ENCODE data around the gene PHF19. TPM values are rescaled to one million over a fixed set of nuclear protein-coding genes. Genes with fewer than 3 reads are reported as not detected.

PHF19 gene
- total and polyA plus RNA-seq, 4 experiments from 2014 or later = 15.4 to 201 (median 106) TPM

- Histone ChIP-seq H3K27ac (ENCODE audit: low read depth, low read length) (no peak overlapping the region), H3K9me3 (ENCODE audit: control insufficient read depth in 1 of 2, low read length in 2 of 2) (no peaks in the 10 kb centered on the region), H3K4me3 (ENCODE audit: low read length in 2 of 2) (no peak overlapping the region), H3K36me3 (ENCODE audit: insufficient read depth, low read length) (peaks cover 71% of the 10 kb centered on the region), H3K27me3 (ENCODE audit: insufficient read depth, low read length) (no peaks in the 10 kb centered on the region), H3K4me1 (ENCODE audit: insufficient read depth, low read length) (peaks cover 19% of the 10 kb centered on the region)
- intact Hi-C loops (cut with micrococcal nuclease) = no loop called here
- H3K27ac Mint-ChIP-seq = peak overlapping the region in 1 of 7 donors; percentile 9
- no peak overlapping the region for H3K4me3 Mint-ChIP-seq
- H3K9me3 Mint-ChIP-seq = no peaks in the 10 kb centered on the region
- POLR2A ChIA-PET (ENCODE audit: partially characterized antibody) = interaction anchor here (1.5 to 74.5 kb wide), 3 partner anchors 13 to 48 kb away, joined by 3 to 5577 read pairs (median 89); partner anchors contain the start of genes PSMD5 and TRAF1
- CTCF ChIA-PET (ENCODE audit: partially characterized antibody) = interaction anchor here (1.3 to 16.8 kb wide), 2 partner anchors 26 to 69 kb away, joined by 4 to 254 read pairs; no protein-coding TSS in a partner anchor
- no peaks in the 10 kb centered on the region for H3K27me3 Mint-ChIP-seq
- peaks cover 35 to 61% of the 10 kb centered on the region in 2 donors for H3K36me3 Mint-ChIP-seq
- peaks cover 11 to 21% (median 17%) of the 10 kb centered on the region in 4 donors for H3K4me1 Mint-ChIP-seq
- no peak for DNase-seq
These were observed 11.8 kb downstream of the PHF19 start for GRCh38 chr9:120865176-120865575.

GRCh38 chr9:120864719-120865118, 12.3 kb downstream of the PHF19 start:
- H3K4me1 Mint-ChIP-seq = peaks cover 8 to 20% (median 14%) of the 10 kb centered on the region in 4 donors
- peaks cover 39 to 64% of the 10 kb centered on the region in 2 donors for H3K36me3 Mint-ChIP-seq
- no peaks in the 10 kb centered on the region for H3K27me3 ChIP-seq (ENCODE audit: insufficient read depth, low read length)
- H3K27ac Mint-ChIP-seq = no peak overlapping the region
- H3K36me3 ChIP-seq (ENCODE audit: insufficient read depth, low read length) = peaks cover 73% of the 10 kb centered on the region
- no peaks in the 10 kb centered on the region for H3K27me3 Mint-ChIP-seq
- DNase-seq = no peak
- H3K27ac ChIP-seq (ENCODE audit: low read depth, low read length) = no peak overlapping the region
- CTCF ChIA-PET (ENCODE audit: partially characterized antibody) = interaction anchor here (1.3 kb wide), 1 partner anchor 25 kb away, joined by 4 read pairs; no protein-coding TSS in a partner anchor
- H3K9me3 ChIP-seq (ENCODE audit: control insufficient read depth in 1 of 2, low read length in 2 of 2) = no peaks in the 10 kb centered on the region
- no peaks in the 10 kb centered on the region for H3K9me3 Mint-ChIP-seq
- peaks cover 15% of the 10 kb centered on the region for H3K4me1 ChIP-seq (ENCODE audit: insufficient read depth, low read length)
- H3K4me3 Mint-ChIP-seq = no peak overlapping the region
- POLR2A ChIA-PET (ENCODE audit: partially characterized antibody) = interaction anchor here (1.5 to 74.5 kb wide), 3 partner anchors 12 to 49 kb away, joined by 3 to 5577 read pairs (median 89); partner anchors contain the start of genes PSMD5 and TRAF1
- intact Hi-C loops (cut with micrococcal nuclease) = no loop called here
- H3K4me3 ChIP-seq (ENCODE audit: low read length in 2 of 2) = no peak overlapping the region

GRCh38 chr9:120863833-120864232, 13.2 kb downstream of the PHF19 start:
- Mint-ChIP-seq H3K4me1 (peaks cover 5 to 11% (median 8%) of the 10 kb centered on the region in 4 donors), H3K27ac (peak overlapping the region in 2 of 7 donors; percentile 33 to 63), H3K36me3 (peaks cover 44 to 66% of the 10 kb centered on the region in 2 donors), H3K27me3 (no peaks in the 10 kb centered on the region), H3K9me3 (no peaks in the 10 kb centered on the region), H3K4me3 (no peak overlapping the region)
- Histone ChIP-seq H3K27me3 (ENCODE audit: insufficient read depth, low read length) (no peaks in the 10 kb centered on the region), H3K9me3 (ENCODE audit: control insufficient read depth in 1 of 2, low read length in 2 of 2) (no peaks in the 10 kb centered on the region), H3K4me3 (ENCODE audit: low read length in 2 of 2) (no peak overlapping the region), H3K4me1 (ENCODE audit: insufficient read depth, low read length) (peaks cover 7% of the 10 kb centered on the region), H3K27ac (ENCODE audit: low read depth, low read length) (no peak overlapping the region), H3K36me3 (ENCODE audit: insufficient read depth, low read length) (peaks cover 81% of the 10 kb centered on the region)
- no peak for DNase-seq
- intact Hi-C loops (cut with micrococcal nuclease) = no loop called here
- ChIA-PET CTCF (ENCODE audit: partially characterized antibody) (no interaction called here), POLR2A (ENCODE audit: partially characterized antibody) (interaction anchor here (1.0 to 74.5 kb wide), 3 partner anchors 15 to 50 kb away, joined by 4 to 5577 read pairs (median 89); partner anchors contain the start of genes PSMD5 and TRAF1)

- Mint-ChIP-seq H3K4me1 (peaks cover 0 to 5% (median under 1%) of the 10 kb centered on the region in 4 donors), H3K9me3 (no peaks in the 10 kb centered on the region), H3K27me3 (no peaks in the 10 kb centered on the region), H3K4me3 (no peak overlapping the region), H3K36me3 (peaks cover 55 to 73% of the 10 kb centered on the region in 2 donors), H3K27ac (no peak overlapping the region)
- POLR2A ChIA-PET (ENCODE audit: partially characterized antibody) = interaction anchor here (1.2 to 74.5 kb wide), 3 partner anchors 17 to 69 kb away, joined by 3 to 5577 read pairs (median 89); partner anchors contain the start of genes FBXW2, PSMD5 and TRAF1
- CTCF ChIA-PET (ENCODE audit: partially characterized antibody) = interaction anchor here (1.8 kb wide), 1 partner anchor 74 kb away, joined by 5 read pairs; no protein-coding TSS in a partner anchor
- Histone ChIP-seq H3K27me3 (ENCODE audit: insufficient read depth, low read length) (no peaks in the 10 kb centered on the region), H3K9me3 (ENCODE audit: control insufficient read depth in 1 of 2, low read length in 2 of 2) (no peaks in the 10 kb centered on the region), H3K4me1 (ENCODE audit: insufficient read depth, low read length) (no peaks in the 10 kb centered on the region), H3K4me3 (ENCODE audit: low read length in 2 of 2) (no peak overlapping the region), H3K27ac (ENCODE audit: low read depth, low read length) (no peak overlapping the region), H3K36me3 (ENCODE audit: insufficient read depth, low read length) (peaks cover 91% of the 10 kb centered on the region)
- no peak for DNase-seq
- intact Hi-C loops (cut with micrococcal nuclease) = no loop called here
These were observed 14.5 kb downstream of the PHF19 start for GRCh38 chr9:120862452-120862851.

- Histone ChIP-seq H3K4me1 (ENCODE audit: insufficient read depth, low read length) (no peaks in the 10 kb centered on the region), H3K36me3 (ENCODE audit: insufficient read depth, low read length) (peaks cover 86% of the 10 kb centered on the region), H3K9me3 (ENCODE audit: control insufficient read depth in 1 of 2, low read length in 2 of 2) (no peaks in the 10 kb centered on the region), H3K27me3 (ENCODE audit: insufficient read depth, low read length) (no peaks in the 10 kb centered on the region), H3K4me3 (ENCODE audit: low read length in 2 of 2) (no peak overlapping the region), H3K27ac (ENCODE audit: low read depth, low read length) (no peak overlapping the region)
- intact Hi-C loops (cut with micrococcal nuclease) = no loop called here
- Mint-ChIP-seq H3K27ac (peak overlapping the region in 4 of 7 donors; percentile 30 to 74 (median 64)), H3K9me3 (no peaks in the 10 kb centered on the region), H3K27me3 (no peaks in the 10 kb centered on the region), H3K4me1 (peaks cover 0 to 5% (median under 1%) of the 10 kb centered on the region in 4 donors), H3K4me3 (no peak overlapping the region), H3K36me3 (peaks cover 57 to 77% of the 10 kb centered on the region in 2 donors)
- CTCF ChIA-PET (ENCODE audit: partially characterized antibody) = interaction anchor here (1.8 kb wide), 1 partner anchor 75 kb away, joined by 5 read pairs; no protein-coding TSS in a partner anchor
- POLR2A ChIA-PET (ENCODE audit: partially characterized antibody) = interaction anchor here (1.2 to 74.5 kb wide), 3 partner anchors 16 to 69 kb away, joined by 3 to 5577 read pairs (median 89); partner anchors contain the start of genes FBXW2, PSMD5 and TRAF1
- no peak for DNase-seq
These were observed 15.1 kb downstream of the PHF19 start for GRCh38 chr9:120861935-120862334.

- no peaks in the 10 kb centered on the region for H3K4me1 ChIP-seq (ENCODE audit: insufficient read depth, low read length)
- CTCF ChIA-PET (ENCODE audit: partially characterized antibody) = no interaction called here
- no peaks in the 10 kb centered on the region for H3K27me3 Mint-ChIP-seq
- intact Hi-C loops (cut with micrococcal nuclease) = no loop called here
- no peak overlapping the region for H3K27ac ChIP-seq (ENCODE audit: low read depth, low read length)
- no peak overlapping the region for H3K4me3 ChIP-seq (ENCODE audit: low read length in 2 of 2)
- no peak for DNase-seq
- H3K27me3 ChIP-seq (ENCODE audit: insufficient read depth, low read length) = no peaks in the 10 kb centered on the region
- peaks cover 74% of the 10 kb centered on the region for H3K36me3 ChIP-seq (ENCODE audit: insufficient read depth, low read length)
- POLR2A ChIA-PET (ENCODE audit: partially characterized antibody) = interaction anchor here (1.8 to 74.5 kb wide), 2 partner anchors 17 to 53 kb away, joined by 6 to 5577 read pairs; partner anchors contain the start of gene TRAF1
- H3K9me3 Mint-ChIP-seq = no peaks in the 10 kb centered on the region
- peak overlapping the region in 2 of 7 donors; percentile 29 to 81 for H3K27ac Mint-ChIP-seq
- peaks cover 0 to 4% (median 0%) of the 10 kb centered on the region in 4 donors for H3K4me1 Mint-ChIP-seq
- no peaks in the 10 kb centered on the region for H3K9me3 ChIP-seq (ENCODE audit: control insufficient read depth in 1 of 2, low read length in 2 of 2)
- H3K4me3 Mint-ChIP-seq = no peak overlapping the region
- H3K36me3 Mint-ChIP-seq = peaks cover 53 to 78% of the 10 kb centered on the region in 2 donors
These were observed 16.9 kb downstream of the PHF19 start for GRCh38 chr9:120860083-120860482.

- Mint-ChIP-seq H3K4me3 (no peak overlapping the region), H3K27me3 (no peaks in the 10 kb centered on the region), H3K36me3 (peaks cover 53 to 83% of the 10 kb centered on the region in 2 donors), H3K9me3 (no peaks in the 10 kb centered on the region), H3K4me1 (peaks cover 0 to 4% (median 0%) of the 10 kb centered on the region in 4 donors), H3K27ac (peak overlapping the region in 2 of 7 donors; percentile 6 to 22)
- Histone ChIP-seq H3K27me3 (ENCODE audit: insufficient read depth, low read length) (no peaks in the 10 kb centered on the region), H3K36me3 (ENCODE audit: insufficient read depth, low read length) (peaks cover 73% of the 10 kb centered on the region), H3K27ac (ENCODE audit: low read depth, low read length) (no peak overlapping the region), H3K4me3 (ENCODE audit: low read length in 2 of 2) (no peak overlapping the region), H3K4me1 (ENCODE audit: insufficient read depth, low read length) (no peaks in the 10 kb centered on the region), H3K9me3 (ENCODE audit: control insufficient read depth in 1 of 2, low read length in 2 of 2) (no peaks in the 10 kb centered on the region)
- ChIA-PET CTCF (ENCODE audit: partially characterized antibody) (interaction anchor here (0.9 kb wide), 1 partner anchor 15 kb away, joined by 3 read pairs; no protein-coding TSS in a partner anchor), POLR2A (ENCODE audit: partially characterized antibody) (interaction anchor here (0.8 to 74.5 kb wide), 4 partner anchors 8 to 54 kb away, joined by 3 to 5577 read pairs (median 8); partner anchors contain the start of gene TRAF1)
- intact Hi-C loops (cut with micrococcal nuclease) = no loop called here
- no peak for DNase-seq
These were observed 17.6 kb downstream of the PHF19 start for GRCh38 chr9:120859361-120859760.
